ENCODE data around the gene CCDC88A. TPM values are rescaled to one million over a fixed set of nuclear protein-coding genes. Genes with fewer than 3 reads are reported as not detected.
"Not testable (repeated sequence)": the region's sequence is repeated elsewhere in the genome, so short reads cannot be mapped to it uniquely, and the experiment has no call there.

CCDC88A gene
- total RNA-seq (2014; rRNA removed; shearing (Covaris generic); ENCODE audit: low replicate concordance) = 11.8 and 28.3 TPM in 2 replicates

- Histone ChIP-seq H3K4me3 (peak within 1 kb of the TSS; percentile 91), H3K27me3 (no peaks in the 10 kb centered on the region), H3K9me3 (no peaks in the 10 kb centered on the region), H3K36me3 (no peaks in the 10 kb centered on the region)
- DNase-seq = peak; percentile 99
These were observed at the start of gene CCDC88A for GRCh38 chr2:55419679-55420438. TSS of gene CCDC88A (minus strand) at chr2:55419856. CDS start at chr2:55419079, 777 bp downstream.

- no peak for DNase-seq
- Histone ChIP-seq H3K9me3 (no peaks in the 10 kb centered on the region), H3K36me3 (no peaks in the 10 kb centered on the region), H3K4me3 (no peak overlapping the region), H3K27me3 (peaks cover 6% of the 10 kb centered on the region; the same call in 1 of the 2 replicates)
These were observed 42.0 kb upstream of the CCDC88A start for GRCh38 chr2:55461679-55462078.

- DNase-seq = no peak
- peaks cover 6% of the 10 kb centered on the region; the same call in 1 of the 2 replicates for H3K27me3 ChIP-seq
- no peaks in the 10 kb centered on the region for H3K36me3 ChIP-seq
- no peak overlapping the region for H3K4me3 ChIP-seq
- H3K9me3 ChIP-seq = no peaks in the 10 kb centered on the region
These were observed 40.9 kb upstream of the CCDC88A start for GRCh38 chr2:55460562-55460961.

GRCh38 chr2:55459714-55460274, 40.1 kb upstream of the CCDC88A start:
- no peaks in the 10 kb centered on the region for H3K9me3 ChIP-seq
- no peaks in the 10 kb centered on the region for H3K36me3 ChIP-seq
- peaks cover 6% of the 10 kb centered on the region; the same call in 1 of the 2 replicates for H3K27me3 ChIP-seq
- no peak for DNase-seq
- no peak overlapping the region for H3K4me3 ChIP-seq

GRCh38 chr2:55459279-55459678, 39.6 kb upstream of the CCDC88A start:
- Histone ChIP-seq H3K4me3 (no peak overlapping the region), H3K9me3 (no peaks in the 10 kb centered on the region), H3K27me3 (0 out of 2 replicates have a peak, but pooled peaks cover 6% of the 10 kb centered on the region), H3K36me3 (no peaks in the 10 kb centered on the region)
- no peak for DNase-seq

- Histone ChIP-seq H3K4me3 (no peak overlapping the region), H3K27me3 (no peaks in the 10 kb centered on the region), H3K36me3 (no peaks in the 10 kb centered on the region), H3K9me3 (no peaks in the 10 kb centered on the region)
- DNase-seq = no peak
These were observed 34.5 kb upstream of the CCDC88A start for GRCh38 chr2:55454121-55454520.

- Histone ChIP-seq H3K9me3 (no peaks in the 10 kb centered on the region), H3K4me3 (no peak overlapping the region), H3K27me3 (no peaks in the 10 kb centered on the region), H3K36me3 (no peaks in the 10 kb centered on the region)
- DNase-seq = no peak
These were observed 33.2 kb upstream of the CCDC88A start for GRCh38 chr2:55452879-55453278.

- Histone ChIP-seq H3K4me3 (no peak overlapping the region), H3K9me3 (no peaks in the 10 kb centered on the region), H3K36me3 (no peaks in the 10 kb centered on the region), H3K27me3 (no peaks in the 10 kb centered on the region)
- no peak for DNase-seq
These were observed 32.0 kb upstream of the CCDC88A start for GRCh38 chr2:55451699-55452098.

GRCh38 chr2:55450014-55450413, 30.4 kb upstream of the CCDC88A start:
- H3K27me3 ChIP-seq, H3K4me3 ChIP-seq, H3K36me3 ChIP-seq, H3K9me3 ChIP-seq, DNase-seq: not testable (repeated sequence)

- not testable (repeated sequence) for H3K36me3 ChIP-seq, DNase-seq, H3K9me3 ChIP-seq, H3K27me3 ChIP-seq, H3K4me3 ChIP-seq
These were observed 22.5 kb upstream of the CCDC88A start for GRCh38 chr2:55442045-55442760.

GRCh38 chr2:55441280-55441892, 21.7 kb upstream of the CCDC88A start:
- no peak for DNase-seq
- Histone ChIP-seq H3K27me3 (no peaks in the 10 kb centered on the region), H3K9me3 (no peaks in the 10 kb centered on the region), H3K36me3 (no peaks in the 10 kb centered on the region), H3K4me3 (no peak overlapping the region)

- DNase-seq = no peak
- Histone ChIP-seq H3K9me3 (no peaks in the 10 kb centered on the region), H3K36me3 (no peaks in the 10 kb centered on the region), H3K4me3 (no peak overlapping the region), H3K27me3 (no peaks in the 10 kb centered on the region)
These were observed 19.4 kb upstream of the CCDC88A start for GRCh38 chr2:55439101-55439397.

GRCh38 chr2:55438391-55439100, 18.9 kb upstream of the CCDC88A start:
- no peak for DNase-seq
- no peaks in the 10 kb centered on the region for H3K36me3 ChIP-seq
- no peaks in the 10 kb centered on the region for H3K9me3 ChIP-seq
- H3K27me3 ChIP-seq = no peaks in the 10 kb centered on the region
- no peak overlapping the region for H3K4me3 ChIP-seq

- no peaks in the 10 kb centered on the region for H3K27me3 ChIP-seq
- no peaks in the 10 kb centered on the region for H3K36me3 ChIP-seq
- DNase-seq = no peak
- H3K4me3 ChIP-seq = no peak overlapping the region
- H3K9me3 ChIP-seq = no peaks in the 10 kb centered on the region
These were observed 18.1 kb upstream of the CCDC88A start for GRCh38 chr2:55437515-55438390.

- DNase-seq = no peak
- no peaks in the 10 kb centered on the region for H3K9me3 ChIP-seq
- H3K36me3 ChIP-seq = no peaks in the 10 kb centered on the region
- no peaks in the 10 kb centered on the region for H3K27me3 ChIP-seq
- no peak overlapping the region for H3K4me3 ChIP-seq
These were observed 12.4 kb upstream of the CCDC88A start for GRCh38 chr2:55431982-55432627.

All from MG63 (cell line).